Stimulated activated CD4-positive, alpha-beta T cell treated with anti-CD3 and anti-CD28 coated beads, Interleukin-1b, Interleukin-23, amount 100 ng/mL, for 48 hours (primary cell): ENCODE measurements around the gene TFCP2.

Experiments used
- DNase-seq: peaks from one replicate; pipeline ENCODE4 v3.0.0-alpha.2; 2020

TFCP2 gene

DNA sequence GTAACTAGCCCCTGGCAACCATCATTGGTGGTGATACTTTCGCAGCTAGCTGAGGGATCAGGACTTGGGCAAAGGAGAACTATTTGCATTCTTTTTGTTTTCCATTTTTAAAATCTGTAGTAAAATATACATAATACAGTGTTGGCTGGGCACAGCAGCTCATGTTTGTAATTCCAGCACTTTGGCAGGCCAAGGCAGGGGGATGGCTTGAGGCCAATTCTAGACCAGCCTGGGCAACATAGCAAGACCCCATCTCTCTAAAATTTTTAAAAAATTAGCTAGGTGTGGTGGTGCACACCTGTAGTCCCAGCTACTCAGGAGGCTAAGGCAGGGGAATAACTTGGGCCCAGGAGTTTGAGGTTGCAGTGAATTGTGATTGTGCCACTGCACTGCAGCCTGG, 20.0 kb downstream of the TFCP2 start:
- DNase-seq: no peak

DNA sequence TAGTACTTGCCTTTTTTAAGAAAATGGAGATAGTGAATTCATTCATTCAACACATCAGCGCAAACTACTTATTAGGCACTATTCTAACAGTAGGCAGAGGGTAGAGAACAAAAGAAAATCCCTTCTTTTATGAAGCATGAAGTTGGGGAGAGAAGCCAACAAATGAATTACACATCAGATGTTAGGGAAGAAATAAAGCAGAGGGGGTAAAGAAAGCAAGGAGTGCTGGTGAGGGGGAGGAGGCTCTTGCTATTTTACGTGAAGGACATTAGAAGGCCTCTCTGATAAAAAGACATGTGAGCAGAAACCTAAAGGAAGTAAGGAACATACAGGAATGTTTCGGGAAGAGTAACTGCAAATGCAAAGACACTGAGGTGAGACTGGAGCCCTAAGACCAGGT, 22.2 kb downstream of the TFCP2 start:
- no peak for DNase-seq

DNA sequence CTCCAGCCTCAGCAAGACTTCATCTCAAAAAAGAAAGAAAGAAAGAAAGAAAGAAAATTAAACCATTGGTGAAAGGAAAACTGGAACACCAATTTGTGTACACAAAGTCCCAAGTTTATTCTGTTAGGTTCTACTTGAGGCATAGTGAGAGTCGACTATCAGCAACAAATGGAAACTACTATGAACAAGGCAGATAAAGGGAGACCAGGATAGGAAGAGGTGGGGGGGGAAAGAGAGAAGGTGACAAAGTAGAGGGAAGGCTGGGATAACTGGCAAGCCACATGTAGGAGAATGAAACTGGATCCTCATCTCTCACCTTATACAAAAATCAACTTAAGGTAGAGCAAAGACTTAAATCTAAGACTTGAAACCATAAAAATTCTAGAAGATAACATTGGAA, 25.6 kb downstream of the TFCP2 start:
- no peak for DNase-seq

DNA sequence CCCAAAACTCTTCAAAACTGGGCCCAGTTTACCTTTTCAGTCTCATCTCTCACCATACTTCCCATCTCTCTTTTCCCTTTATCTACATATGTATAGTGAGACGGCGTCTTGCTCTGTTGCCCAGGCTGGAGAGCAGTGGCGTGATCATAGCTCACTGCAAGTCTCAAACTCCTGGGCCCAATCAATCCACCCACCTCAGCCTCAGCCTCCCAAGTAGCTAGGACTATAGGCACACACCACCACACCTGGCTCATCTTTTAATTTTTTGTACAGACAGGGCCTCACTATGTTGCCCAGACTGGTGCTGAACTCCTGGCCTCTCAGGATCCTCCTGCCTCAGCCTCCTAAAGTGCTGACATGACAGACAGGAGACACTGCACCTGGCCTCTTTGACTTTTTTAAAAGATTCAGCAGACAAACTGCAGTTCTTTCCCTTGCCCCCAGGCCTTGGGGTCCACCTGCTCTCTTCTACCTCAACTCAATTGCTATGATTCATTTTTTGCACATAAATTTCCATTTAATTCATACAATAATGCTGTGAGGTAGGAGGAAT, 33.6 kb downstream of the TFCP2 start:
- no peak for DNase-seq

DNA sequence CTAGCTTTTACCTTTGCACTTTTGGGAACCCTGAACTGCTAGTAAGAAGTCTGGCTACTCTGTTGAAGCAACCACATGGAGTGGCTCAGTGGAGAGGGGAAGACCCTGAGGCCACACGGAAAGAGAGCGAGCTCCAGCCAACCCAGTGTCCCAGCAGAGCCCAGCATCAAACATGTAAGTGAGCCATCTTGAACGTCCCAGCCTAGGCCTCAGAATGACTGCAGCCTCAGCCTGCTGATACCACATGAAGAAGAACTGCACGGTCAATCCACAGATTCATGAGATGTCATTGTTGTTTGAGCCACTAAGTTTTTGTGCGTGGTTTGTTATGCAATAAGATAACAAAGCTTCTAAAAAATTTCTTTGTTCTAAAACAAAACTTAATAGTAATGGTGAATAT, 40.2 kb downstream of the TFCP2 start:
- no peak for DNase-seq

DNA sequence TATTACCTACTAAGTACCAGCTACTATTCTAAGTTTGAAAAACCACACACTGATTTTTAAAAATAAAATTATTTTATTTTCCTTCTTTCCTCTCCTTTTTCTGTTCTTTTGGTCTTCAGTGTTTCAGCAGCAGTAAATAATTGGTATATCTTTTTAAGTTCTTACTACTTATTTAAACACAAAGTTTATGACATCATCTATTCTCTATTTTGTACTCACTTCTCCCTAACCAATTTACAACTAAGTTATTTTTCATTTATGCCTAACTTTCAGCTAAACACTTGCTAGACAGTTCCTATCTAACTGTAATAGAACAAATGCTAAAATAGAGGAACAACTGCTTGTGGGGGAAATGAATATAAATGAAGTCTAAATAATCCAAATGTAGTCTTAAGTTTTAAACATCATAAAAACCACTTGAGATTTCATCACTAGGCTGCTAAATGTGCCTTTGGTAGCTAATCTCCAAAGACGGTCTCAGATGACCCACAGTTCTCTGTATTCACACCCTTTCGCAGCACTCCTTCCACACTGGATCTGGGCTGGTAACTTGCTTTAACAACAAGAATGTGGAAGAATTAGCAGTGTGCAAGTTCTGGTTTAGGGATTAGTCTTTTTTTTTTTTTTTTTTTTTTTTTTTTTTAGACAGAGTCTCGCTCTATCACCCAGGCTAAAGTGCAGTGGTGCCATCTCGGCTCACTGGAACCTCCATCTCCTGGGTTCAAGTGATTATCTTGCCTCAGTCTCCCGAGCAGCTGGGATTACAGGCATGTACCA, 41.0 kb downstream of the TFCP2 start:
- no peak for DNase-seq

DNA sequence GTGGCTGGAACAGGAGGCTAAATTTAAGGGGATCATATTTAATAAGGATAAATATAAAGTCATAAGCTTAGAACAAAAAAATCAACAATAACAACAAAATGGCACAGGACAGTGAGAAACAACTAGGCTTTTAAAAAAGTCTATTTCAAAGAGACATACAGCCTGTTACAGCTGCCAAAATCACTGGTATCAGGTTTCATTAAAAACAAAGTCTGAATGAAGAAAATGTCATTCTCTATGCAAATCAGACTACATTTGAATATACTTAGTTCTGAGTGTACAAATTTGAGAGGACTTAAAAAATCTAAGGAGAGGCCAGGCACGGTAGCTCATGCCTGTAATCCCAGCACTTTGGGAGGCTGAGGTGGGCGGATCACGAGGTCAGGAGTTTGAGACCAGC, 44.0 kb downstream of the TFCP2 start:
- no peak for DNase-seq

DNA sequence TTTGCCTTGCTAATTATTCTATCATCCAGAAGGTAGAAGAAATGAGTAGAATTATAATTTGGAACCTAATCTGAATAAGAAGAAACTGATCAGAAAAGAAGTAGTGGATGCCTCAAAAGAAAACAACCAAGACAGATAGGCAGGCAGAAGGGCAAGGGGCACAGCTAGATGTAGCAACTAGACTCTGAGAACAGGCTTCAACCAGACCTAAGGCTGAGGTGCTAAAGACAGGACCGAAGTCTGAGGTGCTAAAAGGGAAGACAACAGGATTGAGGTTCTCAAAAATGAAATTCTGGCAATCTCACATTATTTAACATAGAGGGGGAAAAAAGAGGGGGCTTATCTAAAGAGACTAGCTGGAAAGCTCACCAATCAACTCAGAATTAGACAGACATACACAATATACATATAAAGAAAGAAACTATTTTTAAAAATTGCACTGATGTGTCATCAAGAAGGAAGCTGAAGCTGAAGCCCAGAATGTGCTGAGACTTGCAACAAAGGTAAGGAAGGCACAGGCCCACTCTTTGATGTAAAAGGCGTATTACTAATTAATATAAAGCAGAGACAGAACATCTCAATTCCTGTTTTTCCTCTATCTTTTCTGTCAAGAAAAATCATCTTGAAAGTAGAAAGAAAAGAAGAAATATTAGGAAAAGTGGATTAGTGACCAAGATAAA, 45.7 kb downstream of the TFCP2 start:
- DNase-seq: no peak

DNA sequence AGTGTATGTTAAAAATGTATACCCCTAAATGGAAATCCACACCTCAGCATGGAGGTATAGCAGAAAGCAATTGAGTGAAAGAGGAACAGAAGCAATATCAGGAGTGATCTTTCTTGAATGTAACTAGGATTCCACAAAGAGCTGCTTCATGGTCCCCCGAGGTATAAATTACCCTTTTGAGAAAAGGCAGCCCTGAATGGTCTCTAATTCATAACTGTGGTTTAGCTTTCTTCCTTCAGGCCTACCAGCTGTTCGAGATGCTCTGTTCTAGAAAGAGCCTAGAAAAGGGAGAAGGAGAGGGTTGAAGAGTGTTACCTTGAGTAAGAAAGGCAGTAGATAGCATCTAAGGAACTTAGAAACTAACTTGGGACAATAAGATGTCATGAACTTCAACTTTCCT, 46.6 kb downstream of the TFCP2 start:
- no peak for DNase-seq

DNA sequence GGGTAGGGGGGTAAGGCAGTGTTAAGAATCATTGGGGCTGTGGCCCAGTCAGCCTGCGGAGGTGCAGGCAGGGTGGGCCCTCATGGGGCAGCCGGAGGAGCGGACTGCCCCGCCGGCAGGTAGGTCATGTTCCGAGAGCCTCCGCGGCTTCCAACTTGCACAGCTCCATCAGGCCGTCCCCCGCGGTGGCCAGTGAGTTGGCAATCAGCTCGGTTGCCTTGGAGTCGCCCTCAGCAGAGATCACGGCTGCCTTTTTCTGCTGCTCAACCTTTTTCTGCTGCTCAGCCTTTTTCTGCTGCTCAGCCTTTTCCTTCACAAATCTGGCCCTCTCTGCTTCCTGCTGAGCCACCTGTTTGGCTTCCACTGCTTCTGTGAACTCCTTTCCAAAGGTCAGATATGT, 48.4 kb downstream of the TFCP2 start:
- no peak for DNase-seq

DNA sequence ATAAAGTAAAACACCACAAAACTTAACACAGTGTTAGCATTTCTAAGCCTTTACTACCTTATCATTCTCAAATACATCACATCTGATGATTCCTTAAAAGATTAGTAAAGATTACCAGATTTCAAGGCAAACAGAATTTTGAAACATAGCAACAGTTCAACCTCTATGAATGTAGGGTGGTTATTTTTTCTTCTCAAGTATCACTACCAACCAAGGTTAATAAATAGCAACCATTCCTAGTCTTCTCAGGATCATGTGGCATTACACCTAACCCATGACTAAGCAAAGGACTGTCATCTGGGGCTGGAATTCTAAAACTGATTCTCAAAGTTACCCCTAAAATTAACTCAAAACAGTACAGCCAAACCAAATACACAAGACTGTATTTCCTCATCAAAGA, 50.1 kb downstream of the TFCP2 start:
- DNase-seq: no peak

DNA sequence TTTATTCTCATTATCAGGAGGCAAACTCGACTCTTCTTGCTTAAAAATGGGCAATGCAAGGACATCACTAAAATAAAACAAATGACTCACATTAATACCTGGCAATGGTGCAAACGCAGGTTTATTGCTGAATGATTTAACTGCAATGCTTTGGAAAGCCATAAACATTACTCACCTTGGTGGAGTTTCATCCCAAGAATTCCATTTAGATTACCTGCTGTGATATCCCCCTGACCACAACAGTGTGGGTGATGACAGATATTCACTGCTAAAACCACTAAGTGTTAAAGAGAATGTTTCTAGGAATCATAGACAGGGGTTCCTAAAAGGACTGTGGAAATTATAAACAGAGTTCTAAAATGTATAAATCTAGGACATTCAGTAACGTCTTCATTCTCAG, 54.2 kb downstream of the TFCP2 start:
- DNase-seq: no peak

DNA sequence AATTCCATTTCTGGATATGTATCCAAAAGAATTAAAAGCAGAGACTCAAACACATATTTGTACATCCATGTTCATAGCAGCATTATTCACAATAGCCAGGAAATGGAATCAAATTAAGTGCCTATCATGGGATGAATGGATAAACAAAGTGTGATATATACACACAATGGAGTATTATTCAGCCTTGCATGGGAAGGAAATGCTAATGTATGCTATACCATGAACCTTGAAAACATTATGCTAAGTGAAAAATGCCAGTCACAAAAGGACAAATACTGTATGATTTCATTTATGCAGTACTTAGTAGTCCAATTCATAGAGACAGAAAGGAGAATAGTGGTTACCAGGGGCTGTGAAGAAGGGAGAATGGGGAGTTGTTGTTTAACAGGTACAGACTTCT, 57.4 kb downstream of the TFCP2 start:
- no peak for DNase-seq

DNA sequence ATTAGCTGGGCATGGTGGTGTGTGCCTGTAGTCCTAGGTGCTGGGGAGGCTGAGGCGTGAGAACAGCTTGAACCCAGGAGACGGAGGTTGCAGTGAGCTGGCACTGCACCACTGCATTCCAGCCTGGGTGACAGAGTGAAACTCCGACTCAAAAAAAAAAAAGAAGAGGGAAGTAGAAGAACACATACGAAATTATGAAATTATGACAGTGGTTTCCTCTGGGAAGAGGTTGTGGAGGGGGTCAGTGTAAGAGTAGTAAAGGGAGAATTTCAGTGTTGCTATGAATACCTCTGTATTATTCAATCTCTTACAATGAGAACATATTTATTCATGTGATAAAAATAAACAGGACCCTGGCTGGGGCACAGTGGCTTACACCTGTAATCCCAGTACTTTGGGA, 64.8 kb downstream of the TFCP2 start:
- no peak for DNase-seq

DNA sequence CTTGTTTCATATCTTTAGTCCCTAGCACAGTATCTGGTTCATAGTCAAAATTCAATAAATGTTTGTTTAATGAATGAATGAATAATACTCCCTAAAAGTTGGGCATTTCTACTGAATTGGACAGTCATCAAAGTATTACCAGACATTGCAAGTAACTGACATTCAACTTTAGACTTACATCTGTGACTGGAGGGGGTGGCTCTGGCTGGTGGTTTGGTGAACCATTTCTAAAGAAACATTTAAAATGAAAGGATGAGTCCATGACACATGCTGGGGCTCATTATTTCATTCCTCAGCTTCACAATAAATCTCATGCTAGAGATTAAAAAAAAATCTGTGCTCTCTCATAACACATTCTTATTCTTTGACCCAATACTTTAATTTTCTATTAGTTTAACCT, 69.0 kb downstream of the TFCP2 start:
- peak; percentile 40 for DNase-seq

DNA sequence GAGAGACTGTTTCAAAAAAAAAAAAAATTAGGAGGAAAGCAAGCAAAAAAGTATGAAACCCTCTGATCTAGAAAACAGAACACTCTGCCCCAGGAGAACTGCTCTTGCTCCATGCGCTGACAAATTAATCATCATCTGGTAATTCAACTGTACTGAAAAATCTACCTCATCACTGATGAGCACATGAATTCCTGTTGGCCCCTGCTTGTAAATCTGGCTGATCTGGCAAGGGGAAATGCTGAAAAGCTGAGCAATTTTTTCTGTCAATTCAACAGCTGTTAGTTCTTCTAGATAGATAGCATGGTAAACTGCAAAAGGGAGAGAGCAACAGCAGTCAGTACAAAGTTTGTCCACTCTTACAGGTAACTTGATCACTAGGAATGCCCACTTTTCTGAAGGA, 74.3 kb downstream of the TFCP2 start:
- no peak for DNase-seq

DNA sequence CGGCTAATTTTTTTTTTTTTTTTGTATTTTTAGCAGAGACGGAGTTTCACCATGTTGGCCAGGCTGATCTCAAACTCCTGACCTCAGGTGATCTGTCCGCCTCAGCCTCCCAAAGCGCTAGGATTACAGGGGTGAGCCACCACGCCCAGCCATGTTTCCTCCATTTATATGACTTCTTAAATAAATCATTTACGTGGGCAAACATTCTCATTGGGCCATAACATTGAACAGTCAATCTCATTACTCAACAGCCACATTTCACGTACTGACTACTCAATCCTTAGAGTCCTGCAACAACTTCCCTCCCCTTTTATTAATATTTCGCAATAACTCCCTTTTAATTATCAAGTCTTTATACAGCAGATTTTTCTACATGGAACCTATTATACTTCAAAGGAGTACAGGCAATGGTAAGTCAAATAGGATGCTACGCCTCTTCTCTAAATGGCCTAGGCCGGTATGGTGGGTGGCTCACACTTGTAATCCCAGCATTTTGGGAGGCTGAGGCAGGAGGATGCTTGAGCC, 82.2 kb downstream of the TFCP2 start:
- no peak for DNase-seq

DNA sequence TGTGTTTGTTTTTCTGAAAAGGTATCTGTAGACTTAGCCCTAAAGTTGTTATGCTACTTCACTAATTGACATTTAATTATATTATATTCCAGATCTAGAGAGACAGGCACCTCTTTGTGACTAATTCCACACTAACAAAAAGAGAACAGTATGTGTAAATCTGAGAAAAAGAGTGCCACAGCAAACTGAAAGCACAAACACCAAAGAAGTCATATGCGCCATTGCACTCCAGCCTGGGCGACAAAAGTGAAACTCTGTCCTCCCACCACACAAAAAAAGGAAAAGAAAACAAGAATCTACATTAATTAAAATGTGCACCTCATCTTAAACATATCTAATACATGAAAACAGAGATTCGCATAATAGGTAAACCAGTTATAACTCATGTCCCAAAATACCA, 85.1 kb downstream of the TFCP2 start:
- peak; percentile 52 for DNase-seq

DNA sequence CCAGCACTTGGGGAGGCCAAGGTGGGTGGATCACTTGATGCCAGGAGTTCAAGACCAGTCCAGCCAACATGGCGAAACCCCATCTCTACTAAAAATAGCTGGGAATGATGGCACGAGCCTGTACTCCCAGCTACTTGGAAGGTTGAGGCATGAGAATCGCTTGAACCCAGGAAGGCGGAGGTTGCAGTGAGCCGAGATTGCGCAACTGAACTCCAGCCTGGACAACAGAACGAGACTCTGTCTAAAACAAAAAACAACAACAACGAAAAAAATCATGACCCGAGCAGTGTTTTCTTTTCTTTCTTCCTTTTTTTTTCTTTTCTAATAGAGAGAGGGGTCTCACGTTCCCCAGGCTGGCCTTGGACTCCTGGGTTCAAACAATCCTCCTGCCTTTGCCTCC, 86.0 kb downstream of the TFCP2 start:
- no peak for DNase-seq

DNA sequence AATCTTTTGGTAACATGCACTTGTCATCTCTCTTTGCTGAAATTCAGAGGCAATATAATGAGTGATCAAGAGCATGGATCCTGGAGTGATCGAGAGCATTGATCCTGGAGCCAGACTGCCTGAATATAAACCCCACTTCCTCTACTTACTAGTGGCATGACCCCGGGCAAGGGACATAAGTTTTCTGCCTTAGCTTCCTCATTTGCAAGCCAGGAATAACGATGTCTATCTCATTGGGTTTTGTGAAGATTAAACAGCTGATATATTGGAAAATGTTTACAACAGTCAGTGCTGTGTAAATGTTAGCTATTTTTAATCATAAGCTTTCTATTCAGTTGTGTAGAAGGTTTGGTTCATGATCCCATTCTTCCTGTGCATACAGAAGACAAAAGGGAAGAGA, 87.2 kb downstream of the TFCP2 start:
- DNase-seq: no peak

DNA sequence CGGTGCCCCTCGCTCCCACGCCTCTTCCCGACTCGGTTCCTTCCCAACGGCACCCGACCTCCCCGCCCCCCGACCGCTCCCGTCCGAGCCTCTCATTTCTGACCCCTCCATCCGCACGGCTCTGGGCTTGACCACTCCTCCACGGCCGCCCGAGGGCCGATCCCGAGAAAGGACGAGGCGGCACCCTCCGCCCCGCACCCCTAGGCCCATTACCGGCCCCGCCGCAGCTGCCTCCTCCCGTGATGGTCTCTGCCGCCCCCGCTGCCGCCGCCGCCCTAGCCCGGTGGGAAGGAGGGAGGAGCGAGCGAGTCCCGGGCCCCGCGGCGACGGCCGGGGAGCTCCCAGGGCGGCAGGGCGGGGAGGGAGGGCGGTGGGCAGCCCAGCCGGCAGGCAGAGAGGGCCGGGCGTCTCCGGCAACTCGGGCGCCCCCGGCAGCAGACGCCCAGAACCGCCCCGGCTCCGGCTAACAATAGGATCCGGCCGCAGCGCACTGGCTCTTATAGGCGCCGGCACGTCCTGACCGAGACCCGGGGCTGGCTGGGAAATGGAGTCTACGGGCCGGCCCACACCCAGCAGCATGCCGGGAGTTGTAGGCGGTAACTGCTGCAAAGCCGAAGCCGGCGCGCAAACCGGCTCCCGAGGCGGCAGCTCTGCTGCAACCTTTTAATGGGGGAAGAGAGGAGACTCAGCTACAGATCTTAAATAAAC, 89.7 kb downstream of the TFCP2 start, which contains the start of gene CSRNP2:
CSRNP2 (minus strand) TSS at position 471 of the 708 bp plus-strand sequence. CDS start 7,035 bp downstream, outside the sequence.
- DNase-seq: peak; percentile 96

DNA sequence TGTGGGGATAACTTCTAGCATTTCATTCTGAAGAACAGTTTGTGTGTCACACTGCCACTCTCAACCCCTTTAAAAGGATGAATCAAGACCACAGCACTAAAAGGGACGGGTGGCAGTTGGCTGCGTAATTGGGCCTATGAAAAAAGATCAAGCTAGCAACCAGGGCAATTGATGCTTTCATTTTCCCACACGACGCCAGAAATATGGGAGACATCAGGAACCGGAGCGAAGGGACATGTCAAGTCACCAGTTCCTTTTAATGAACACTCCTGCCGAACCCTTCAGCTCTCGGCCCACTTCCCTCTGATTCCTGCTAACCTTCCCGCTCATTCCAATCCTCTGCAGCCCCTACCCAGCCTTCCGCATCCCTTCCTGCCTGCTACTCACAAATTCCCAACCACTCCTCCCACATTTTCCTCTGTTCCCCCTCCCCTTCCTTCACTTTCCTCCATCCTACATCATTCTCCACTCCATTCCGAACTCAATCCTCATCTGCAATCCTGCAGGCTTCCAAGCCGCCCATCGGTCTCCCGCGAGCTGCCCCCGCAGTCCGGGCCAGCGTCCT, 90.3 kb downstream of the TFCP2 start:
- DNase-seq: peak; percentile 29

DNA sequence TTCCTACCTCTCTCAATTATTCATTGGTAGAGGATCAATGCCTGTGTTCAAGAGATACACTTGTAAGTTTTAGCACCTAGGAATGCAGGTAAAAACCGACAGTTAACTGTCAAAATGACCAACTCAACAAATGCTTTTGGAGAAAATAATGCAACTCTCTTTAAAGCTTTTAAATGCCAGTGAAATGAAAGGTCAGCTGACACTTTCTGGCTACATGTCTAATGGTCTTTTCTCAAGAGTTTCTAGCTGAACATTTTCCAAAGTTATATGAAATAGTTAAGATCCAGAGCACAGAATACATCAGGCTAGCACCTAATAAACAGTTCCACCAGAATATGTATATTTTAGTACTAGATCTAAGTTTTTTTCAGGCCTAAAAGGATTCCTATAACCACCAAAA, 91.5 kb downstream of the TFCP2 start:
- DNase-seq: no peak
